H9 (cell line): ENCODE results near the gene BHLHE41. TPM values are rescaled to one million over a fixed set of nuclear protein-coding genes. Genes with fewer than 3 reads are reported as not detected.

ENCODE experiments used
- DNase-seq: peaks from one replicate; pipeline ENCODE4 v3.0.0-alpha.2; 2017
- H2AFZ ChIP-seq: one replicate; pipeline ENCODE4 v1.6.1; 2013; ENCODE audit warnings: mild to moderate bottlenecking, low read length, control low read depth, moderate library complexity
- H2AK5ac ChIP-seq: 2 replicates; pipeline ENCODE4 v1.6.1; 2013; ENCODE audit warnings: low read length, control low read depth, mixed read lengths; ENCODE audit not compliant: insufficient read length
- H2BK120ac ChIP-seq: one replicate; pipeline ENCODE4 v1.6.1; 2013; ENCODE audit warnings: low read depth, mild to moderate bottlenecking, low read length, control low read depth, inconsistent platforms; ENCODE audit not compliant: poor library complexity, severe bottlenecking
- H2BK12ac ChIP-seq: 2 replicates; pipeline ENCODE4 v1.6.1; 2013; ENCODE audit warnings: low read length, control low read depth, mixed read lengths, low read depth; ENCODE audit not compliant: insufficient read length
- H2BK15ac ChIP-seq: 2 replicates; pipeline ENCODE4 v1.6.1; 2013; ENCODE audit warnings: low read depth, low read length, control low read depth
- H2BK20ac ChIP-seq: one replicate; pipeline ENCODE4 v1.6.1; 2013; ENCODE audit warnings: low read depth, mild to moderate bottlenecking, low read length, control low read depth, inconsistent platforms; ENCODE audit not compliant: poor library complexity, severe bottlenecking
- H2BK5ac ChIP-seq: 2 replicates; pipeline ENCODE4 v1.6.1; 2013; ENCODE audit warnings: low read length, control low read depth, mixed read lengths; ENCODE audit not compliant: insufficient read length
- H3K14ac ChIP-seq: 2 replicates; pipeline ENCODE4 v1.6.1; 2013; ENCODE audit warnings: low read length, control low read depth; ENCODE audit not compliant: insufficient read depth
- H3K18ac ChIP-seq: 2 replicates; pipeline ENCODE4 v1.6.1; 2013; ENCODE audit warnings: low read depth, mild to moderate bottlenecking, mixed read lengths, low read length, control low read depth; ENCODE audit not compliant: insufficient read length
- H3K23ac ChIP-seq: 2 replicates; pipeline ENCODE4 v1.6.1; 2013; ENCODE audit warnings: low read length, control low read depth, mixed read lengths, low read depth; ENCODE audit not compliant: insufficient read length
- H3K23me2 ChIP-seq: 2 replicates; pipeline ENCODE4 v1.6.1; 2013; ENCODE audit warnings: low read depth, mild to moderate bottlenecking, mixed read lengths, low read length, control low read depth; ENCODE audit not compliant: insufficient read length, poor library complexity, severe bottlenecking
- H3K27ac ChIP-seq: 2 replicates; pipeline ENCODE4 v1.5.1; 2013; ENCODE audit warnings: low read length, control low read depth, mixed read lengths, low read depth; ENCODE audit not compliant: insufficient read length
- H3K27me3 ChIP-seq: 2 replicates; pipeline ENCODE4 v1.6.1; 2013; ENCODE audit warnings: low read length, control low read depth, inconsistent platforms; ENCODE audit not compliant: insufficient read depth
- H3K4ac ChIP-seq: 2 replicates; pipeline ENCODE4 v1.6.1; 2013; ENCODE audit warnings: low read depth, mild to moderate bottlenecking, control low read depth, inconsistent platforms, low read length, moderate library complexity
- H3K4me1 ChIP-seq: 2 replicates; pipeline ENCODE4 v1.6.1; 2013; ENCODE audit warnings: low read length, control low read depth, inconsistent platforms; ENCODE audit not compliant: insufficient read depth
- H3K4me2 ChIP-seq: 2 replicates; pipeline ENCODE4 v1.6.1; 2013; ENCODE audit warnings: low read length, control low read depth, mixed read lengths; ENCODE audit not compliant: insufficient read length, insufficient read depth
- H3K56ac ChIP-seq: 2 replicates; pipeline ENCODE4 v1.6.1; 2013; ENCODE audit warnings: low read depth, mild to moderate bottlenecking, mixed read lengths, low read length, control low read depth; ENCODE audit not compliant: insufficient read length
- H3K79me1 ChIP-seq: 2 replicates; pipeline ENCODE4 v1.6.1; 2013; ENCODE audit warnings: low read depth, mild to moderate bottlenecking, moderate library complexity, low read length, control low read depth, inconsistent platforms; ENCODE audit not compliant: insufficient read depth, poor library complexity, severe bottlenecking
- H3K79me2 ChIP-seq: 2 replicates; pipeline ENCODE4 v1.6.1; 2013; ENCODE audit warnings: low read length, control low read depth, inconsistent platforms; ENCODE audit not compliant: insufficient read depth
- H3K9ac ChIP-seq: 2 replicates; pipeline ENCODE4 v1.6.1; 2013; ENCODE audit warnings: low read length, control low read depth, mixed read lengths; ENCODE audit not compliant: insufficient read length; ENCODE audit errors: extremely low read depth
- H3K9me3 ChIP-seq: one replicate; pipeline ENCODE4 v1.6.1; 2013; ENCODE audit warnings: low read depth, low read length, inconsistent platforms; ENCODE audit not compliant: control insufficient read depth
- H3T11ph ChIP-seq: one replicate; pipeline ENCODE4 v1.6.1; 2013; ENCODE audit warnings: mild to moderate bottlenecking, low read length, control low read depth, inconsistent platforms
- H4K20me1 ChIP-seq: one replicate; pipeline ENCODE4 v1.6.1; 2013; ENCODE audit not compliant: control insufficient read depth, insufficient read length, insufficient read depth
- H4K5ac ChIP-seq: 2 replicates; pipeline ENCODE4 v1.6.1; 2013; ENCODE audit warnings: low read depth, mild to moderate bottlenecking, mixed read lengths, low read length, control low read depth; ENCODE audit not compliant: insufficient read length
- H4K8ac ChIP-seq: replicated peaks from 2 replicates; pipeline ENCODE4 v1.6.1; 2013; ENCODE audit warnings: low read length, control low read depth, mixed read lengths, low read depth; ENCODE audit not compliant: insufficient read length
- H4K91ac ChIP-seq: 2 replicates; pipeline ENCODE4 v1.6.1; 2013; ENCODE audit warnings: low read depth, mild to moderate bottlenecking, moderate library complexity, mixed read lengths, low read length, control low read depth; ENCODE audit not compliant: insufficient read length
- H3K27ac Mint-ChIP-seq, 3 experiments: 2 replicates in 2 of 3; 3 replicates in 1 of 3; pipeline ENCODE4 v1.8.0; 2020 to 2021; ENCODE audit warnings: mixed read lengths in 3 of 3, mild to moderate bottlenecking in 1 of 3, moderate library complexity in 1 of 3
- H3K27me3 Mint-ChIP-seq: 2 replicates; pipeline ENCODE4 v1.8.0; 2021; ENCODE audit warnings: low read depth, mild to moderate bottlenecking, moderate library complexity, mixed read lengths
- H3K36me3 Mint-ChIP-seq, 3 experiments: 2 replicates in 2 of 3; 3 replicates in 1 of 3; pipeline ENCODE4 v1.8.0; 2020 to 2021; ENCODE audit warnings: low read depth in 3 of 3, mixed read lengths in 3 of 3; ENCODE audit not compliant: insufficient read depth in 1 of 3
- H3K4me1 Mint-ChIP-seq, 2 experiments: 2 replicates each; pipeline ENCODE4 v1.8.0; 2020; ENCODE audit warnings: mixed read lengths in 2 of 2
- H3K4me3 Mint-ChIP-seq, 2 experiments: 2 replicates in 1 of 2; 3 replicates in 1 of 2; pipeline ENCODE4 v1.8.0; 2020 to 2021; ENCODE audit warnings: mild to moderate bottlenecking in 2 of 2, mixed read lengths in 2 of 2, moderate library complexity in 1 of 2
- H3K9me3 Mint-ChIP-seq, 2 experiments: 2 replicates in 1 of 2; 3 replicates in 1 of 2; pipeline ENCODE4 v1.8.0; 2020; ENCODE audit warnings: mild to moderate bottlenecking in 2 of 2, mixed read lengths in 2 of 2, moderate library complexity in 1 of 2
- WGBS: extraction: QIAGEN DNeasy Blood & Tissue Kit; methylation state at CpG from one replicate; pipeline ENCODE4 v1.1.7; 2013; ENCODE audit warnings: missing lambda C conversion rate, low lambda C conversion rate, mixed read lengths; ENCODE audit not compliant: insufficient read length; ENCODE audit errors: extremely low coverage; 5-methylcytosine and 5-hydroxymethylcytosine counted together
- total RNA-seq: library from RNA; stranded (reverse); gene quantifications from 2 replicates; pipeline ENCODE4 v1.2.1, GENCODE V29; 2021
- TF ChIP-seq, protein P1 (sequence below): fragments of 200-600 bp; sonication (generic); conservative IDR thresholded peaks from 3 replicates; pipeline ENCODE4 v1.8.0; 2021; ENCODE audit warnings: antibody characterized with exemption, mild to moderate bottlenecking

The BHLHE41 gene
- total RNA-seq, 1 experiment from 2014 or later, result 0.33 TPM

DNA sequence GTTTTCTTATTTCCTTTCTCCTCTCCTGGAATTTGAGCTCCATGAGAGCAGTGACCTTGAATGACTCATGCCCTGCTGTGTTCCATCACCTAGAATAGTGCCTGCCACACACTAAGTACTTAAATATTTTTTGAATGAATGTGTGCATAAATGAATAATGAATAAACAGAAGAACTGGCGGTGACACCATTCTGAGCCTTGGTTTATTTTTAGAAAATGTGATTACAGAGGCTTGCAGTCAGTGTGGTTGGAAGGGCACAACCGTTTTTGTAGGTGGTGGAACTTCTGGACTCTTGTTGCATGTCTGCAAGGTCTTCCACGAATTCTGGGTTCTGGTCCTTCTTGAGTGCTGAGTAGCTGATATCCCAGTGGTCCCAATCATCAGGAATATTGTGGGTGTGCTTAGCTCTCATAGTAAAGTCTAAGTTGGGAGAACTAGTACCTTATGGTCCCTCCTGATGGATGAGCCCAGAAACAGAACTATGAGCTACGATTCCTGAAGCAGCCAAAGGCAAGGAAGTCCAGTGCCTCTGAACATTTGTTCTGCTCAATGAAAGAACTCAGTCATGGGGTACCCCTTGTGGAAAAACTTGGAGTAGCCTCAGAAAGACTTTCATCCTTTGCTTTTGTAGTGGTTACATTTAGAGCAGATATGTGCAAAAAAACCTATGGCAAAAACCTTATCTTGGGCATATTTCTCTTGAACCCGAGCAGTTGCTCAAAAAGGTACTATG lies 28.8 kb upstream of the BHLHE41 start:
- no peak overlapping the region for H3T11ph ChIP-seq
- TF ChIP-seq, protein P1, sequence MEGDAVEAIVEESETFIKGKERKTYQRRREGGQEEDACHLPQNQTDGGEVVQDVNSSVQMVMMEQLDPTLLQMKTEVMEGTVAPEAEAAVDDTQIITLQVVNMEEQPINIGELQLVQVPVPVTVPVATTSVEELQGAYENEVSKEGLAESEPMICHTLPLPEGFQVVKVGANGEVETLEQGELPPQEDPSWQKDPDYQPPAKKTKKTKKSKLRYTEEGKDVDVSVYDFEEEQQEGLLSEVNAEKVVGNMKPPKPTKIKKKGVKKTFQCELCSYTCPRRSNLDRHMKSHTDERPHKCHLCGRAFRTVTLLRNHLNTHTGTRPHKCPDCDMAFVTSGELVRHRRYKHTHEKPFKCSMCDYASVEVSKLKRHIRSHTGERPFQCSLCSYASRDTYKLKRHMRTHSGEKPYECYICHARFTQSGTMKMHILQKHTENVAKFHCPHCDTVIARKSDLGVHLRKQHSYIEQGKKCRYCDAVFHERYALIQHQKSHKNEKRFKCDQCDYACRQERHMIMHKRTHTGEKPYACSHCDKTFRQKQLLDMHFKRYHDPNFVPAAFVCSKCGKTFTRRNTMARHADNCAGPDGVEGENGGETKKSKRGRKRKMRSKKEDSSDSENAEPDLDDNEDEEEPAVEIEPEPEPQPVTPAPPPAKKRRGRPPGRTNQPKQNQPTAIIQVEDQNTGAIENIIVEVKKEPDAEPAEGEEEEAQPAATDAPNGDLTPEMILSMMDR, result 0 out of 3 replicates have a peak, but pooled peaks have one; percentile 18
- Mint-ChIP-seq H3K9me3 (no peaks in the 10 kb centered on the region), H3K4me3 (no peak overlapping the region), H3K36me3 (no peaks in the 10 kb centered on the region), H3K27ac (no peak overlapping the region), H3K4me1 (peaks cover 17 to 30% of the 10 kb centered on the region in 2 experiments), H3K27me3 (no peaks in the 10 kb centered on the region)
- H3K4me2 ChIP-seq, result no peak overlapping the region
- no peak overlapping the region for H4K5ac ChIP-seq
- no peak overlapping the region for H2BK120ac ChIP-seq
- H3K79me2 ChIP-seq, result no peaks in the 10 kb centered on the region
- no peak overlapping the region for H3K27ac ChIP-seq
- WGBS, result no CpG with 5 or more reads among the region's 5 CpGs
- H3K23me2 ChIP-seq, result no peaks in the 10 kb centered on the region
- no peak overlapping the region for H3K18ac ChIP-seq
- H2AK5ac ChIP-seq, result no peak overlapping the region
- H2BK12ac ChIP-seq, result no peak overlapping the region
- no peaks in the 10 kb centered on the region for H4K20me1 ChIP-seq
- H3K4me1 ChIP-seq, result no peaks in the 10 kb centered on the region
- no peaks in the 10 kb centered on the region for H3K9me3 ChIP-seq
- no peak overlapping the region for H4K8ac ChIP-seq
- H3K9ac ChIP-seq, result no peak overlapping the region
- no peak overlapping the region for H3K4ac ChIP-seq
- H3K27me3 ChIP-seq, result no peaks in the 10 kb centered on the region
- H3K79me1 ChIP-seq, result no peaks in the 10 kb centered on the region
- no peak overlapping the region for H2BK15ac ChIP-seq
- no peak overlapping the region for H3K23ac ChIP-seq
- no peak overlapping the region for H2BK20ac ChIP-seq
- no peak for DNase-seq
- no peak overlapping the region for H3K14ac ChIP-seq
- no peak overlapping the region for H2AFZ ChIP-seq
- H3K56ac ChIP-seq, result no peak overlapping the region
- H4K91ac ChIP-seq, result no peak overlapping the region
- H2BK5ac ChIP-seq, result no peak overlapping the region
